Neural cell (in vitro differentiated cells): ENCODE data around the gene NELL1. TPM values are rescaled to one million over a fixed set of nuclear protein-coding genes. Genes with fewer than 3 reads are reported as not detected.
A peak's percentile ranks its signal among the peaks of the same experiment; 100 is the strongest.

ENCODE experiments used
- H2AFZ ChIP-seq: fragments of 200-600, 300-800 bp; sonication (generic), shearing (Covaris generic); 2 replicates; pipeline ENCODE4 v1.6.0; 2014; ENCODE audit warnings: low read depth, mild to moderate bottlenecking, antibody characterized with exemption, low read length, moderate library complexity
- H3F3A ChIP-seq: fragments of 200-600 bp; shearing (Covaris generic); 2 replicates; pipeline ENCODE4 v1.6.1; 2016; ENCODE audit warnings: mild to moderate bottlenecking, moderate library complexity, mixed read lengths, antibody characterized with exemption, low read length; ENCODE audit not compliant: insufficient read depth, poor library complexity, severe bottlenecking
- H3K27ac ChIP-seq: fragments of 200-600, 300-800 bp; sonication (generic), shearing (Covaris generic); 2 replicates; pipeline ENCODE4 v1.5.1; 2014; ENCODE audit warnings: mild to moderate bottlenecking, low read length, moderate library complexity
- H3K27me3 ChIP-seq: fragments of 300-800, 200-600 bp; sonication (generic), shearing (Covaris generic); 2 replicates; pipeline ENCODE4 v1.6.0; 2014; ENCODE audit warnings: mild to moderate bottlenecking, low read depth, low read length, moderate library complexity; ENCODE audit not compliant: insufficient read depth
- H3K36me3 ChIP-seq: fragments of 300-800, 200-600 bp; sonication (generic), shearing (Covaris generic); 2 replicates; pipeline ENCODE4 v1.5.1; 2014; ENCODE audit warnings: mild to moderate bottlenecking, antibody characterized with exemption, low read length, moderate library complexity; ENCODE audit not compliant: insufficient read depth
- H3K4me2 ChIP-seq: fragments of 300-800, 200-600 bp; sonication (generic), shearing (Covaris generic); 2 replicates; pipeline ENCODE4 v1.6.0; 2014; ENCODE audit warnings: mild to moderate bottlenecking, low read length
- H3K4me3 ChIP-seq: fragments of 300-800, 200-600 bp; sonication (generic), shearing (Covaris generic); 2 replicates; pipeline ENCODE4 v1.5.1; 2014; ENCODE audit warnings: mild to moderate bottlenecking, low read length, moderate library complexity
- H3K79me2 ChIP-seq: fragments of 200-600 bp; shearing (Covaris generic); replicated peaks from 2 replicates; pipeline ENCODE4 v1.6.0; 2014; ENCODE audit warnings: mild to moderate bottlenecking, low read length, moderate library complexity; ENCODE audit not compliant: insufficient read depth
- H3K9ac ChIP-seq: fragments of 300-800, 200-600 bp; sonication (generic), shearing (Covaris generic); 2 replicates; pipeline ENCODE4 v1.6.1; 2016; ENCODE audit warnings: mild to moderate bottlenecking, low read length, mixed read lengths
- H3K9me2 ChIP-seq: fragments of 200-600 bp; shearing (Covaris generic); 2 replicates; pipeline ENCODE4 v1.6.1; 2016; ENCODE audit warnings: mild to moderate bottlenecking, low read length, mixed read lengths; ENCODE audit not compliant: insufficient read depth
- H3K9me3 ChIP-seq: fragments of 200-600, 300-800 bp; sonication (generic), shearing (Covaris generic); 2 replicates; pipeline ENCODE4 v1.6.1; 2016; ENCODE audit warnings: mild to moderate bottlenecking, mixed run types, low read length, moderate library complexity, mixed read lengths
- H4K20me1 ChIP-seq: fragments of 200-600 bp; shearing (Covaris generic); 2 replicates; pipeline ENCODE4 v1.6.1; 2016; ENCODE audit warnings: mild to moderate bottlenecking, mixed run types; ENCODE audit not compliant: insufficient read depth
- CTCF ChIP-seq: fragments of 450-650 bp; IDR thresholded peaks from 2 replicates; pipeline ENCODE4 v1.5.1; 2014; ENCODE audit warnings: antibody characterized with exemption, mild to moderate bottlenecking, moderate library complexity; ENCODE audit not compliant: poor library complexity, severe bottlenecking
- EP300 ChIP-seq: fragments of 450-650 bp; conservative IDR thresholded peaks from 2 replicates; pipeline ENCODE4 v1.6.1; 2014; ENCODE audit warnings: antibody characterized with exemption, mild to moderate bottlenecking, moderate library complexity; ENCODE audit not compliant: poor library complexity, severe bottlenecking
- EZH2 ChIP-seq: fragments of 200-600, 300-800 bp; shearing (Covaris generic), sonication (generic); IDR thresholded peaks from 2 replicates; pipeline ENCODE4 v1.6.1; 2014; ENCODE audit warnings: antibody characterized with exemption, low read length, borderline replicate concordance, mild to moderate bottlenecking; ENCODE audit not compliant: insufficient read depth, poor library complexity, severe bottlenecking
- MXI1 ChIP-seq: fragments of 450-650 bp; conservative IDR thresholded peaks from 2 replicates; pipeline ENCODE4 v1.6.1; 2014; ENCODE audit warnings: antibody characterized with exemption, mild to moderate bottlenecking; ENCODE audit not compliant: poor library complexity, severe bottlenecking
- POLR2AphosphoS5 ChIP-seq: IDR thresholded peaks from 2 replicates; pipeline ENCODE4 v1.6.1; 2012
- RAD21 ChIP-seq: fragments of 450-650 bp; conservative IDR thresholded peaks from 2 replicates; pipeline ENCODE4 v1.6.1; 2014; ENCODE audit warnings: antibody characterized with exemption, mild to moderate bottlenecking, moderate library complexity
- SMC3 ChIP-seq: fragments of 450-650 bp; conservative IDR thresholded peaks from 2 replicates; pipeline ENCODE4 v1.6.1; 2014; ENCODE audit warnings: antibody characterized with exemption, mild to moderate bottlenecking, moderate library complexity; ENCODE audit not compliant: poor library complexity
- TAF1 ChIP-seq: IDR thresholded peaks from 2 replicates; pipeline ENCODE4 v1.6.1; 2012; ENCODE audit warnings: low read depth
- polyA plus RNA-seq: library from polyadenylated mRNA; depleted of rRNA; stranded (reverse); fragments of >200 nt; gene quantifications from 2 replicates; pipeline ENCODE4 v1.2.3, GENCODE V29; 2014
- TF ChIP-seq, protein P1 (sequence below): IDR thresholded peaks from 2 replicates; pipeline ENCODE4 v1.6.1; 2012; ENCODE audit warnings: borderline replicate concordance

Gene NELL1
- polyA plus RNA-seq, 1 donor from 2014 or later: 70.4 TPM

DNA sequence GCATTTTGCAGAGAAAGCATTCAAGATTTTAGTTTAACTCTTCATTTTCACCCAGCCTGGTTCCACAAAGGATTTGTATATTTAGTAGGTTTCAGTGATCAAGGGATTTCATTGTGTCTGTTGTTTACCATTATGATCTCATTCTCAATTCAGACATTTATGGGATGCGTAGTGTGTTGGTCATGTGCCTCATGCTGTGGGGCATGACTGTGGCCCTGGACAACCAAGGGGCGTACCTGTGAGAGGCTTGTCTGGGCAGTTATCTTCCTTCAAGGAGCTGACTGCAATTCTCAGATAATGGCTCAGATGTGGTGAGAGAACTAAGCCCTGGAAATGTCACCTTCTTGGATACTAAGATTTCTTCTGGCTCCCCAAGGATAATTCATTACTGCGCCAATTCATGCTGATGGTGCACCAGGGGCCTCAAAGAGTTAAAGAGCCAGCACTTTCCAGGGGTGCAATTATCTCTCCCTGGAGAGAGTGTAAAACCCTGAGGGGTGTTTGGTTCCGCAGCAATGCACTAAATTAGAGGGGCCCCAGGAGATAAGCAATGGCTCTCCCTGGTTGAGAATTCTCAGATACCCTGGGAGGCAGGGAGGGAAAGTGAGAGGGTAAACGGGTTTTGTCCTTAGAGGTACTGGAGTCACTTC, 37.7 kb upstream of the NELL1 start (continued):
- no peak for TF ChIP-seq MXI1

DNA sequence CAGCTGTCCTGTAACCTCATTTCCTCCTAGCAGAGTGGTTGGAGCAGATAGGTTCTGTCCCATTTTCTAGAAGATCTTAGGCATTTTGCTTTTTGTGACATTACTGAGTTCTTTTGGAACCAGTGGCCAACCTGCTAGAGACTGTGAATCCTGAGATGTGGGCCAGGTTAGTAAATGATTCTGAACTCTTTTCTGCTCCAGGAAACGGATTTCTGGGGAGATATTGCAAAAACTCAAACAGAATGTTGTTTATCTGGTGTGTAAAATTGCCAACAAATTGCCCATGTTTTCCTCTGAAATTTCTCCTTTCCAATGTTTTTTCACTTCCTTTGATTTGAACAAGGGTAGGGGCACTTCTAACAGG, 37.2 kb upstream of the NELL1 start:
- Histone ChIP-seq H2AFZ (no peak overlapping the region), H4K20me1 (no peaks in the 10 kb centered on the region), H3K36me3 (no peaks in the 10 kb centered on the region), H3K9me3 (no peaks in the 10 kb centered on the region), H3K79me2 (no peaks in the 10 kb centered on the region), H3K27me3 (no peaks in the 10 kb centered on the region), H3K9me2 (no peaks in the 10 kb centered on the region), H3K9ac (no peak overlapping the region), H3K27ac (no peak overlapping the region), H3K4me3 (no peak overlapping the region), H3F3A (no peaks in the 10 kb centered on the region), H3K4me2 (no peak overlapping the region)
- TF ChIP-seq TAF1 (no peak), EZH2 (no peak), MXI1 (no peak), POLR2AphosphoS5 (no peak), SMC3 (no peak), EP300 (no peak), CTCF (no peak), RAD21 (no peak)
- TF ChIP-seq, protein P1, sequence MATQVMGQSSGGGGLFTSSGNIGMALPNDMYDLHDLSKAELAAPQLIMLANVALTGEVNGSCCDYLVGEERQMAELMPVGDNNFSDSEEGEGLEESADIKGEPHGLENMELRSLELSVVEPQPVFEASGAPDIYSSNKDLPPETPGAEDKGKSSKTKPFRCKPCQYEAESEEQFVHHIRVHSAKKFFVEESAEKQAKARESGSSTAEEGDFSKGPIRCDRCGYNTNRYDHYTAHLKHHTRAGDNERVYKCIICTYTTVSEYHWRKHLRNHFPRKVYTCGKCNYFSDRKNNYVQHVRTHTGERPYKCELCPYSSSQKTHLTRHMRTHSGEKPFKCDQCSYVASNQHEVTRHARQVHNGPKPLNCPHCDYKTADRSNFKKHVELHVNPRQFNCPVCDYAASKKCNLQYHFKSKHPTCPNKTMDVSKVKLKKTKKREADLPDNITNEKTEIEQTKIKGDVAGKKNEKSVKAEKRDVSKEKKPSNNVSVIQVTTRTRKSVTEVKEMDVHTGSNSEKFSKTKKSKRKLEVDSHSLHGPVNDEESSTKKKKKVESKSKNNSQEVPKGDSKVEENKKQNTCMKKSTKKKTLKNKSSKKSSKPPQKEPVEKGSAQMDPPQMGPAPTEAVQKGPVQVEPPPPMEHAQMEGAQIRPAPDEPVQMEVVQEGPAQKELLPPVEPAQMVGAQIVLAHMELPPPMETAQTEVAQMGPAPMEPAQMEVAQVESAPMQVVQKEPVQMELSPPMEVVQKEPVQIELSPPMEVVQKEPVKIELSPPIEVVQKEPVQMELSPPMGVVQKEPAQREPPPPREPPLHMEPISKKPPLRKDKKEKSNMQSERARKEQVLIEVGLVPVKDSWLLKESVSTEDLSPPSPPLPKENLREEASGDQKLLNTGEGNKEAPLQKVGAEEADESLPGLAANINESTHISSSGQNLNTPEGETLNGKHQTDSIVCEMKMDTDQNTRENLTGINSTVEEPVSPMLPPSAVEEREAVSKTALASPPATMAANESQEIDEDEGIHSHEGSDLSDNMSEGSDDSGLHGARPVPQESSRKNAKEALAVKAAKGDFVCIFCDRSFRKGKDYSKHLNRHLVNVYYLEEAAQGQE: no peak

DNA sequence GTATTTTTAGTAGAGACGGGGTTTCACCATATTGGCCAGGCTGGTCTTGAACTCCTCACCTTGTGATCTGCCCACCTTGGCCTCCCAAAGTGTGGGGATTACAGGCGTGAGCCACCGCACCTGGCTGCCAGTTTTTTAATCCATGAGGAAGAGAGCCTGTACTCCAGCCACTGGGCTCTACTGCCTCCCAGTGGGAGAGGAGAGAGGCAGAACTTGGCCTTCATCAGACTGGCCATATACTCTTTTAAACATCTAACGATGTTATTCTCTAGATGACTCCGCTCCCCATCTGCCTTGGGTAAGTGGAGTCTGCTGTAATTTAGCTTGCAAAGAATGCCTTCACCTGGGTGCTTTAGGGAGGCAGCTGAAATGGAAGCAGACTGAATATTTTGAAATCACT, 35.3 kb upstream of the NELL1 start:
- no peaks in the 10 kb centered on the region for H3K9me3 ChIP-seq
- no peaks in the 10 kb centered on the region for H3K79me2 ChIP-seq
- H3K9ac ChIP-seq: no peak overlapping the region
- H3K4me3 ChIP-seq: no peak overlapping the region
- H3K27ac ChIP-seq: no peak overlapping the region
- peak; percentile 13 for TF ChIP-seq CTCF
- TF ChIP-seq MXI1: no peak
- no peaks in the 10 kb centered on the region for H4K20me1 ChIP-seq
- H3F3A ChIP-seq: no peaks in the 10 kb centered on the region
- H3K27me3 ChIP-seq: no peaks in the 10 kb centered on the region
- H3K4me2 ChIP-seq: no peak overlapping the region
- H3K36me3 ChIP-seq: no peaks in the 10 kb centered on the region
- H3K9me2 ChIP-seq: no peaks in the 10 kb centered on the region
- no peak overlapping the region for H2AFZ ChIP-seq
